Omental fat pad (tissue), 4 donors: Measurements from ENCODE around the gene FLOT1. TPM values are rescaled to one million over a fixed set of nuclear protein-coding genes. Genes with fewer than 3 reads are reported as not detected.

Experiments used
- ATAC-seq: fragments of 150-250 bp; one replicate; pipeline ENCODE4 v1.9.1; 2016; ENCODE audit warnings: mild to moderate bottlenecking, moderate library complexity; ENCODE audit not compliant: low FRiP score
- DNase-seq: peaks from one replicate; pipeline ENCODE4 v3.0.0-alpha.2; 2019; ENCODE audit warnings: low spot score
- total RNA-seq, 4 donors: library from RNA; depleted of rRNA; stranded (reverse); fragments of >200 nt; gene quantifications; one replicate each; pipeline ENCODE4 v1.1.0, GENCODE V29; 2016
- TF ChIP-seq, protein P1 (sequence below), 3 donors: fragments of 450-650 bp; IDR thresholded peaks; one replicate each; pipeline ENCODE4 v1.5.1; 2016 to 2017; ENCODE audit warnings: antibody characterized with exemption in 3 of 3, mild to moderate bottlenecking in 3 of 3, moderate library complexity in 2 of 3

The FLOT1 gene
- total RNA-seq, 4 donors from 2014 or later = 90.2 to 156 (median 142) TPM

DNA sequence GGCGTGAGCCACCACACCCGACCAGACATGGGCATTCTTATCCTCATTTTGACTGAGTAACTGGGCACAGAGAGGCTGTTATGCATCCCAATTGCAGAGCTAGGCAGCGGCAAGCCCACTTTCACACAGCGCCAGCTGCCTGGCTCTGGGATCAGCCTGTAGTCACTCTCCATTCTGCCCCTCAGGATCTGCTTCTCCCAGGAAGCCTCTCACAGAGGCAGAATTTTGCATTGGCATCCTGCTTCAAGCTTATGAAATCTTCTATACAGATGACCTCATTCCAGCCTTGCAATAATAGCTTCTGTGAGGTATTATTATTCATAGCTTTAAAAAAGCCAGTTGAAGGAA lies 38.9 kb upstream of the FLOT1 start:
- TF ChIP-seq, protein P1, sequence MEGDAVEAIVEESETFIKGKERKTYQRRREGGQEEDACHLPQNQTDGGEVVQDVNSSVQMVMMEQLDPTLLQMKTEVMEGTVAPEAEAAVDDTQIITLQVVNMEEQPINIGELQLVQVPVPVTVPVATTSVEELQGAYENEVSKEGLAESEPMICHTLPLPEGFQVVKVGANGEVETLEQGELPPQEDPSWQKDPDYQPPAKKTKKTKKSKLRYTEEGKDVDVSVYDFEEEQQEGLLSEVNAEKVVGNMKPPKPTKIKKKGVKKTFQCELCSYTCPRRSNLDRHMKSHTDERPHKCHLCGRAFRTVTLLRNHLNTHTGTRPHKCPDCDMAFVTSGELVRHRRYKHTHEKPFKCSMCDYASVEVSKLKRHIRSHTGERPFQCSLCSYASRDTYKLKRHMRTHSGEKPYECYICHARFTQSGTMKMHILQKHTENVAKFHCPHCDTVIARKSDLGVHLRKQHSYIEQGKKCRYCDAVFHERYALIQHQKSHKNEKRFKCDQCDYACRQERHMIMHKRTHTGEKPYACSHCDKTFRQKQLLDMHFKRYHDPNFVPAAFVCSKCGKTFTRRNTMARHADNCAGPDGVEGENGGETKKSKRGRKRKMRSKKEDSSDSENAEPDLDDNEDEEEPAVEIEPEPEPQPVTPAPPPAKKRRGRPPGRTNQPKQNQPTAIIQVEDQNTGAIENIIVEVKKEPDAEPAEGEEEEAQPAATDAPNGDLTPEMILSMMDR (IDR thresholded peaks at IDR 0.05) = no peak
- DNase-seq (no peak), ATAC-seq (no peak)

DNA sequence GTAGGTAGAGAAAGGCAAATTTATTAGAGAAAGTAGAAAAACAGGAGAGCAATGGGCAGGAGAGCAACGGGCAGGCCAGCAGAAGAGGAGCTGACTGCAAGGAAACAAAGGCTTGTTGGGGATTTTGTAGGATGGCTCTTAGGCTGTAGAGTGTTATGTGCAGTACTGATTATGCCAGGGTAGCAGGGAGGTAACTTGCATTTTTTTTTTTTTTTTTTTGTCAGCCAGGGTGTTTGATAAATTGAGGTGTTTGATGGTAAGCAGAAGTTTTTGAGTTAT lies 38.1 kb upstream of the FLOT1 start:
- no peak for ATAC-seq
- TF ChIP-seq, protein P1 (IDR thresholded peaks at IDR 0.05) = no peak
- DNase-seq = no peak

DNA sequence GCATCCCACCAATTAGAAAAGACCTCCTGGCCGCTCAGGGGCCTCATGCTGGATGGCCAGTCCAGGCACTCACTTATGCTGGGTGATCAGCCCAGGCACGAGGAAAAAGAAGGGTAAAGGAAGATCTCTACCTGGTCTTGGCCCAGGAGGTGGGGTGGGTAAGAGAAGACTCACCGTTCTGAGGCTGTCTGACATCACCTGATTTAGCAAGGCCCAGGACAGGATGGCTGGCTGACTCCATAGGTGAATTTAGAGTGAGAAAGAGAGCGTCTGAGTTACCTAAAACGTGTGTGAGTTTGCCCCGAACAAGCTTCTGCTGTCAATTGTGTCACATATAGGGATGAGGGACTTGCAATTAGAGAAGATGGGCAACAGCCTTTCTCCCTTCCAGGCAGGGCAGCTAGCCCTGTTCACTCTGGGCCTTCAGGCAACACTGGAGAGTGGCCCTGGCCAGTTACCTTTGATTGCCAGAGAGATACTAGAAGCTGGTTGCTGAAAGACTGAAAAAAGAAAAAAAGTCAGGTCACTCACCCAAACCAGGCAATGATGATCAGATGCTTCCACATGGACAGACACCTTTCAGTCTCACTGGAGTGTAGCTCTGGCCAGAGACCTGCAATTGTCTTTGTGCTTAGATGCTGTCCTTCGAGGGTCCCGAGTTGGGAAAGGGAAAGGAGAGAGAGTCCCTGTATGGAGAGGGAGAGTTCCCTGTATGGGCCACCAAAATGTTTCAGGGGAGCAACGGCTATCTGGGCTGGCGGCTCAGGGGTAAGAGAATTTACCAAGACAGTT lies 37.6 kb upstream of the FLOT1 start:
- ATAC-seq (no peak), DNase-seq (no peak)
- TF ChIP-seq, protein P1 (IDR thresholded peaks at IDR 0.05) = no peak

DNA sequence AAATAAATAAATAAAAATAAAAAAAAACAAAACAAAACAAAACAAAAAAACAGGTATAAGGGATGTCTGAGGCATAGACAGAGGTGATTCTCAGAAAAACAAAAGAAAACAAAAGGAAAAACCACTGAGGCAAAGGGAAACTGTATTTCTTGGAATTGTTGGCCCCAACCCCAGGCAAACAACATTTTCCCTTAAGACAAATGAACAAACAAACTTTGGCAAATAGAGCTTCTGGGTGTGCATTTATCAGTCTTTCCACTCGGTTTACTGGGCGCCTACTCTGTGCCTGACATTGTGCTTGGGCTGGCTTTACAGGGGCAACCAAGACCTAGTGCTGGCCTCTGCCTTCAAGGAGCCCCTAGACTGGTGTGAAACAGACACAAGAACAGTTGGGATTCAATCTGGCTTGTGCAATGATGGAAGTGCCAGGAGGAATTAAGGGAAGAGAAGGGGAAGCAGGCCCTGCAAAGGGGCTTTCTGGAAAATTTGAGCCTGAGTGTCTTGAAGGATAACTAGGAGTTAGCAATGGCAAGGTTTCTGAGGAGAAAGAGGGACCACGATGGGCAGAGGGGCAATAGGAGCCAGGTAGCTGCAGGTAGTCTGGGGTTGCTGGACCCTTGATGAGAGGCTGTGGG lies 35.6 kb upstream of the FLOT1 start:
- TF ChIP-seq, protein P1 (IDR thresholded peaks at IDR 0.05) = no peak
- ATAC-seq (no peak), DNase-seq (no peak)

DNA sequence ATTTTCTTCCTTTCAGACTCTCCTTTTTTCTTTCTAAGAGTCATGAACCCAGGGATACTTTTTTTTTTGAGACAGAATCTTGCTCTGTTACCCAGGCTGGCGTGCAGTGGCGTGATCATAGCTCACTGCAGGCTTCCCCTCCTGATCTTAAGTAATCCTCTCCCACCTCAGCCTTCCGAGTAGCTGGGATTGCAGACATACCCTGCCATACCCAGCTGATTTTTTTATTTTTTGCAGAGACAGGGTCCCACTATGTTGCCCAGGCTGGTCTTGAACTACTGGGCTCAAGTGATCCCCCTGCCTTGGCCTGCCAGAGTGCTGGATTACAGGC lies 34.6 kb upstream of the FLOT1 start:
- ATAC-seq (no peak), DNase-seq (no peak)
- TF ChIP-seq, protein P1 (IDR thresholded peaks at IDR 0.05) = no peak

DNA sequence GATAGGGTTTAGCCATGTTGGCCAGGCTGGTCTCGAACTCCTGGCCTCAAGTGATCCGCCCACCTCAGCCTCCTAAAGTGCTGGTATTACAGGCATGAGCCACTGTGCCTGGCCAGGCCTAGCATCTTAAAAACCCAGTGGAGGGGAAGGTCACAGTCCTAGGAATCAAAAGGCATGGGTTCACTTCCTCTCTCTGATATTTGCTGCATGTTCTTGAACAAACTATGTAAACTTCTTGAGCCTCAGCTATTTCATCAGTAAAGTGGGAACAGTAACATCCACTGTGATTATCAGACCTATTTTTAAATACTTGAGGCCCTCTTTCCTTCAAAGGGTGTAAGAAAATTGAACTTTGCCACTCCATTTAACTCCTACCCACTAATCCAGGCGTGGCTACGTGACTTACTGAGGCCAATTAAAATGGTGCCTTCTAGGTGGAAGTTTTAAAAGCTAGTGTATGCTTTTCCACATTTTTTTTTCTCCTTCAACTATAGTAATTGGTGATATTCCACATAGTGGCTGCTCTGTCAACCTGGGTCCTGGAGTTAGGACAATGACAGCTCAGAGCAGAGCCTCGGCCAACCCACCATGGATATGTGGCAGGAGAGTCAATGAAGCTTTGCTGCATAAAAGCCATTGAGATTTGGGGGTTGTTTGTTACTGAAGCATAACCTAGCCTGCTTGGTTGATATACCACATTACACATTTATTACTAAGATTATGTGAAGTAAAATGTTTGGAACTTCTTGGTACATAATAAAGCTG lies 34.1 kb upstream of the FLOT1 start:
- no peak for ATAC-seq
- no peak for DNase-seq
- TF ChIP-seq, protein P1 (IDR thresholded peaks at IDR 0.05) = no peak
